Smooth muscle cell (in vitro differentiated cells): ENCODE data around the gene APH1B. TPM values are rescaled to one million over a fixed set of nuclear protein-coding genes. Genes with fewer than 3 reads are reported as not detected.
"Not testable (repeated sequence)": the region's sequence is repeated elsewhere in the genome, so short reads cannot be mapped to it uniquely, and the experiment has no call there.

Experiments
- DNase-seq: peaks from one replicate; lab custom pipeline; 2025; ENCODE audit not compliant: unreplicated experiment; lab: John Stamatoyannopoulos, UW
- H2AFZ ChIP-seq: fragments of 200-600 bp; sonication (generic); 2 replicates; pipeline ENCODE4 v1.6.0; 2016; ENCODE audit warnings: antibody characterized with exemption, low read depth, mild to moderate bottlenecking
- H3F3A ChIP-seq: fragments of 200-600 bp; sonication (generic); 2 replicates; pipeline ENCODE4 v1.6.0; 2017; ENCODE audit warnings: antibody characterized with exemption, low read depth
- H3K27ac ChIP-seq: fragments of 200-600 bp; sonication (generic); 2 replicates; pipeline ENCODE4 v1.5.1; 2016; ENCODE audit warnings: low read depth, mild to moderate bottlenecking
- H3K27me3 ChIP-seq: fragments of 200-600 bp; sonication (generic); 2 replicates; pipeline ENCODE4 v1.6.1; 2016; ENCODE audit warnings: low read depth, mild to moderate bottlenecking
- H3K36me3 ChIP-seq: fragments of 200-600 bp; sonication (generic); 2 replicates; pipeline ENCODE4 v1.5.1; 2016; ENCODE audit warnings: low read depth
- H3K4me1 ChIP-seq: fragments of 200-600 bp; sonication (generic); 2 replicates; pipeline ENCODE4 v1.5.1; 2016; ENCODE audit warnings: low read depth
- H3K4me2 ChIP-seq: fragments of 200-600 bp; sonication (generic); 2 replicates; pipeline ENCODE4 v1.6.0; 2016; ENCODE audit warnings: mild to moderate bottlenecking
- H3K4me3 ChIP-seq: fragments of 200-600 bp; sonication (generic); 2 replicates; pipeline ENCODE4 v1.5.1; 2016; ENCODE audit warnings: mild to moderate bottlenecking
- H3K79me2 ChIP-seq: fragments of 200-600 bp; sonication (generic); 2 replicates; pipeline ENCODE4 v1.6.0; 2016; ENCODE audit warnings: low read depth, mild to moderate bottlenecking
- H3K9ac ChIP-seq: fragments of 200-600 bp; sonication (generic); 2 replicates; pipeline ENCODE4 v1.6.0; 2016; ENCODE audit warnings: low read depth
- H3K9me3 ChIP-seq: fragments of 200-600 bp; sonication (generic); replicated peaks from 2 replicates; pipeline ENCODE4 v1.5.1; 2016; ENCODE audit warnings: low read depth
- H4K20me1 ChIP-seq: fragments of 200-600 bp; sonication (generic); 2 replicates; pipeline ENCODE4 v1.6.0; 2016; ENCODE audit warnings: low read depth
- WGBS: methylation state at CpG from one replicate; pipeline ENCODE4 v1.1.7; 2016; ENCODE audit warnings: low lambda C conversion rate; 5-methylcytosine and 5-hydroxymethylcytosine counted together
- polyA plus RNA-seq: library from polyadenylated mRNA; unstranded; fragments of >200 nt; fragmentation: Nextera tagmentation; extraction: Ambion mirVana; gene quantifications from 2 replicates; pipeline ENCODE4 v1.2.1, GENCODE V29; 2016
- total RNA-seq: library from RNA; depleted of rRNA; stranded (reverse); fragments of >200 nt; gene quantifications from 2 replicates; pipeline ENCODE4 v1.2.3, GENCODE V29; 2014
- TF ChIP-seq, protein P1 (sequence below): fragments of 200-600 bp; sonication (generic); IDR thresholded peaks from 2 replicates; pipeline ENCODE4 v1.5.1; 2017; ENCODE audit warnings: borderline replicate concordance, mild to moderate bottlenecking, antibody characterized with exemption; ENCODE audit not compliant: insufficient read depth, poor library complexity, severe bottlenecking

The APH1B gene
- total and polyA plus RNA-seq, 2 experiments from 2014 or later: 14.3 to 15.5 TPM

DNA sequence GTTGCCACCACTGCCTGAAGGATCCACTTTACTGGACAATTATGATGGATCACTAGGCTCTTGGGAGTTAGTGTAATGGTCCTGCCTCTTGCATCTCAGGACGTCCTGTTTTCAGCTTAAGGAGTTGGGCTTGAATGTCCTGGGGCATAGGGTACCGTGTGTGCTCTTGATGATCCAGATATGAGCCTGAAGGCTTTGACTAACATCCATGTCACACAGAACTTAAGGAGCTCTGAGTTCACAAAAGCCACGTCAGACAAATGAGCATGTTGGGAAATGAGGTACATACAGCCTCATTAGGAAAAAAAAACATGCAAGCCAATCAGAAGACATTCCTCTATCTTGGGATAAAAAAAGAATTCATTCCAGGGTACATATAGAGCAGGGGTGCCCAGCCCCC lies 63.5 kb downstream of the APH1B start:
- no peak overlapping the region for H3K9ac ChIP-seq
- no peaks in the 10 kb centered on the region for H3F3A ChIP-seq
- no peak for DNase-seq
- no peak overlapping the region for H3K27ac ChIP-seq
- H2AFZ ChIP-seq: no peak overlapping the region
- no peaks in the 10 kb centered on the region for H3K79me2 ChIP-seq
- H3K4me1 ChIP-seq: peaks cover 9% of the 10 kb centered on the region
- WGBS: 86% methylated on average over 3 of the region's 3 CpGs
- TF ChIP-seq, protein P1, sequence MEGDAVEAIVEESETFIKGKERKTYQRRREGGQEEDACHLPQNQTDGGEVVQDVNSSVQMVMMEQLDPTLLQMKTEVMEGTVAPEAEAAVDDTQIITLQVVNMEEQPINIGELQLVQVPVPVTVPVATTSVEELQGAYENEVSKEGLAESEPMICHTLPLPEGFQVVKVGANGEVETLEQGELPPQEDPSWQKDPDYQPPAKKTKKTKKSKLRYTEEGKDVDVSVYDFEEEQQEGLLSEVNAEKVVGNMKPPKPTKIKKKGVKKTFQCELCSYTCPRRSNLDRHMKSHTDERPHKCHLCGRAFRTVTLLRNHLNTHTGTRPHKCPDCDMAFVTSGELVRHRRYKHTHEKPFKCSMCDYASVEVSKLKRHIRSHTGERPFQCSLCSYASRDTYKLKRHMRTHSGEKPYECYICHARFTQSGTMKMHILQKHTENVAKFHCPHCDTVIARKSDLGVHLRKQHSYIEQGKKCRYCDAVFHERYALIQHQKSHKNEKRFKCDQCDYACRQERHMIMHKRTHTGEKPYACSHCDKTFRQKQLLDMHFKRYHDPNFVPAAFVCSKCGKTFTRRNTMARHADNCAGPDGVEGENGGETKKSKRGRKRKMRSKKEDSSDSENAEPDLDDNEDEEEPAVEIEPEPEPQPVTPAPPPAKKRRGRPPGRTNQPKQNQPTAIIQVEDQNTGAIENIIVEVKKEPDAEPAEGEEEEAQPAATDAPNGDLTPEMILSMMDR: no peak
- H3K27me3 ChIP-seq: no peaks in the 10 kb centered on the region
- no peak overlapping the region for H3K4me3 ChIP-seq
- no peaks in the 10 kb centered on the region for H3K9me3 ChIP-seq
- H3K36me3 ChIP-seq: no peaks in the 10 kb centered on the region
- no peak overlapping the region for H3K4me2 ChIP-seq
- H4K20me1 ChIP-seq: no peaks in the 10 kb centered on the region

DNA sequence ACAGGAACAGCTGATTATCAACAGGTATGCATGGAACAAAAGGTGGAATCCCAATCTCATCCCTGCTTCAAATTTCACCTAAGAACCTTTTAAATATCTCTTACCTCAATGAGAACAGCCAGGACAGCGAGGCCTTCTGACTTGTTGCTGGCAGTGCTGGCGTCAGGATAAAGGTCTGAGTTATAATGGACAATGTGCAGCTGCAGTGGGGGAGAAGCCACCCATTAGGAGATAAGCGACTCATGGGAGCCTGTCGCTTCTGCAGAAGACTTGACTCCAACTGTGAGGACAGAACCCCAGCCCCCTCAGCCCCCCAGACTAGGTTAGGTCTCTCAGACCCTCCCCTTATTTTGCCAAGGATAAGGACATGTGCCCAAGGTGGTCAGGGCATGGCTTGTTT lies 64.5 kb downstream of the APH1B start:
- DNase-seq: no peak
- Histone ChIP-seq H3K4me2 (no peak overlapping the region), H3K9me3 (no peaks in the 10 kb centered on the region), H3K36me3 (no peaks in the 10 kb centered on the region), H2AFZ (no peak overlapping the region), H3K4me3 (no peak overlapping the region), H3K27ac (no peak overlapping the region), H3K27me3 (no peaks in the 10 kb centered on the region), H3F3A (peaks cover 4% of the 10 kb centered on the region), H3K79me2 (no peaks in the 10 kb centered on the region), H3K9ac (no peak overlapping the region), H4K20me1 (no peaks in the 10 kb centered on the region), H3K4me1 (peaks cover 14% of the 10 kb centered on the region)
- TF ChIP-seq, protein P1: no peak
- 81% methylated on average over 4 of the region's 4 CpGs for WGBS

DNA sequence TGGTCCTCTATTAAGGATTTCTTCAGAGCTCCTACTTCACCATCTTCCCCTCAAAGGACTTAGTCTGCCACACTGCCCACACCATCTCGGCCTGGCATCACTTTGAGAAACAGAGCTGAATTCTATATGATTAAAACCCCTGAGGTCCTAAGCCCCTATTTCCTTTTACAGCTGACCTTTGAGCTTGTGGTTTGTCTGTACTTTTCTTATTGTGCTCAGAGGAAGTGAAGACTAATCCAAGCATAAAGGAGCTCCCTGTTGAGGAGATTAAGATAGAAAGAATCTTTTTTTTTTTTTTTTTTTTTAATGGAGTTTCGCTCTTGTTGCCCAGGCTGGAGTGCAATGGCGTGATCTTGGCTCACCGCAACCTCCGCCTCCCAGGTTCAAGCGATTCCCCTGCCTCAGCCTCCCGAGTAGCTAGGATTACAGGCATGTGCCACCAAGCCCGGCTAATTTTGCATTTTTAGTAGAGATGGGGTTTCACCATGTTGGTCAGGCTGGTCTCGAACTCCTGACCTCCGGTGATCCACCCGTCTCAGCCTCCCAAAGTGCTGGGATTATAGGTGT lies 65.7 kb downstream of the APH1B start:
- not testable (repeated sequence) for H3K9ac ChIP-seq, H3K27me3 ChIP-seq, H4K20me1 ChIP-seq, DNase-seq, H3K9me3 ChIP-seq, H3F3A ChIP-seq, H2AFZ ChIP-seq, H3K36me3 ChIP-seq, H3K79me2 ChIP-seq, H3K27ac ChIP-seq, H3K4me3 ChIP-seq
- Histone ChIP-seq H3K4me2 (peak overlapping the region; percentile 64), H3K4me1 (peaks cover 25% of the 10 kb centered on the region)
- WGBS: 62% methylated on average over 11 of the region's 11 CpGs

DNA sequence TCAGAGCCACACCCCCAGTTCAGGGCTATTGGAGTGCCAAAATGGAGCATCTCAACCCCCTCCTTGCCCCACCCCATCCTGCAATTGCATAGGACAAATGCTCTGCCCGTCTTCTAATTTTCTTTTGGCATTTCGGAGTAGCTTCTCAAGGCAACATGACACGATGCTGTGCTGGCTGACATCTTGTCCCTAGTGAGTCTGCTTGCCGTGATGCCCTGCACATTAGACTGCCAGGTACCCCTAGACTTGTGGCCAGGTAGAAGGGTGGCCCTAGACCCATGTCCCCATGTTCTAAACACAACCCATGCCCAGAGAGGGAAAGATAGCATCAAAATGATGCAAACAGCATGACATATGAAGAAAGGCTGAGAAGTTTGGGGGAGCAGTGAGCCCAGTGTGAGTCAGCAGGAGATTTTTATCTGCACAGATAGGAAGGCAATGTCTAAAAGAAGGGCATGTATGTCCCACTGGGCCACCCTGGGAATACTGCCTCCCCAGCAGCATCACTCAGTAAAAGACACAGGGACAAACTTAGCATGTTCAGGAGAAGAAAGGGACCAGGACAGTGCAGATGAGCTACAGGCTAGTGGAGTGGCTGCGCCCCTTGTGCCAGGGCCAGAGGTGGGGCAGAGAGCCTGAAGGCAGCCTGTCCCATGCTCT lies 67.5 kb downstream of the APH1B start:
- no peak for DNase-seq
- H3K79me2 ChIP-seq: no peaks in the 10 kb centered on the region
- H2AFZ ChIP-seq: no peak overlapping the region

More for the DNA sequence above, 67.5 kb downstream of the APH1B start:
- 92% methylated on average over 5 of the region's 5 CpGs for WGBS
- no peaks in the 10 kb centered on the region for H3K36me3 ChIP-seq
- H3K27me3 ChIP-seq: no peaks in the 10 kb centered on the region
- TF ChIP-seq, protein P1: no peak
- H3K27ac ChIP-seq: no peak overlapping the region
- no peaks in the 10 kb centered on the region for H3K9me3 ChIP-seq
- no peak overlapping the region for H3K4me2 ChIP-seq
- H3F3A ChIP-seq: peaks cover 10% of the 10 kb centered on the region
- no peak overlapping the region for H3K4me3 ChIP-seq
- no peak overlapping the region for H3K9ac ChIP-seq
- H4K20me1 ChIP-seq: no peaks in the 10 kb centered on the region
- peaks cover 25% of the 10 kb centered on the region for H3K4me1 ChIP-seq
